HEK293T (cell line): Measurements from ENCODE around the gene PTPN3.

ENCODE experiments used
- ARNT ChIP-seq: fragments of 450-650 bp; IDR thresholded peaks from 2 replicates; pipeline ENCODE4 v1.6.1; 2017; ENCODE audit warnings: mild to moderate bottlenecking
- BHLHE40 ChIP-seq: fragments of 450-650 bp; IDR thresholded peaks from 2 replicates; pipeline ENCODE4 v1.6.1; 2016; ENCODE audit warnings: mild to moderate bottlenecking, moderate library complexity, borderline replicate concordance
- ELF4 ChIP-seq: fragments of 450-650 bp; IDR thresholded peaks from 2 replicates; pipeline ENCODE4 v1.6.1; 2017; ENCODE audit warnings: antibody characterized with exemption
- FOXA1 ChIP-seq: fragments of 450-650 bp; IDR thresholded peaks from 2 replicates; pipeline ENCODE4 v1.6.1; 2016; ENCODE audit warnings: mild to moderate bottlenecking
- FOXK2 ChIP-seq: fragments of 450-650 bp; IDR thresholded peaks from 2 replicates; pipeline ENCODE4 v1.6.1; 2016; ENCODE audit warnings: mild to moderate bottlenecking
- FOXM1 ChIP-seq: fragments of 450-650 bp; IDR thresholded peaks from 2 replicates; pipeline ENCODE4 v1.6.1; 2017; ENCODE audit warnings: mild to moderate bottlenecking, borderline replicate concordance
- HDGF ChIP-seq: fragments of 450-650 bp; IDR thresholded peaks from 2 replicates; pipeline ENCODE4 v1.6.1; 2017; ENCODE audit warnings: antibody characterized with exemption, borderline replicate concordance
- NFRKB ChIP-seq: fragments of 450-650 bp; IDR thresholded peaks from 2 replicates; pipeline ENCODE4 v1.6.1; 2016; ENCODE audit warnings: mild to moderate bottlenecking, moderate library complexity
- SP1 ChIP-seq: fragments of 450-650 bp; IDR thresholded peaks from 2 replicates; pipeline ENCODE4 v1.6.1; 2017
- SUZ12 ChIP-seq: fragments of 450-650 bp; IDR thresholded peaks from 2 replicates; pipeline ENCODE4 v1.6.1; 2016; ENCODE audit warnings: mild to moderate bottlenecking
- TF ChIP-seq, protein P1 (sequence below): fragments of 450-650 bp; IDR thresholded peaks from 2 replicates; pipeline ENCODE4 v1.6.1; 2016

DNA sequence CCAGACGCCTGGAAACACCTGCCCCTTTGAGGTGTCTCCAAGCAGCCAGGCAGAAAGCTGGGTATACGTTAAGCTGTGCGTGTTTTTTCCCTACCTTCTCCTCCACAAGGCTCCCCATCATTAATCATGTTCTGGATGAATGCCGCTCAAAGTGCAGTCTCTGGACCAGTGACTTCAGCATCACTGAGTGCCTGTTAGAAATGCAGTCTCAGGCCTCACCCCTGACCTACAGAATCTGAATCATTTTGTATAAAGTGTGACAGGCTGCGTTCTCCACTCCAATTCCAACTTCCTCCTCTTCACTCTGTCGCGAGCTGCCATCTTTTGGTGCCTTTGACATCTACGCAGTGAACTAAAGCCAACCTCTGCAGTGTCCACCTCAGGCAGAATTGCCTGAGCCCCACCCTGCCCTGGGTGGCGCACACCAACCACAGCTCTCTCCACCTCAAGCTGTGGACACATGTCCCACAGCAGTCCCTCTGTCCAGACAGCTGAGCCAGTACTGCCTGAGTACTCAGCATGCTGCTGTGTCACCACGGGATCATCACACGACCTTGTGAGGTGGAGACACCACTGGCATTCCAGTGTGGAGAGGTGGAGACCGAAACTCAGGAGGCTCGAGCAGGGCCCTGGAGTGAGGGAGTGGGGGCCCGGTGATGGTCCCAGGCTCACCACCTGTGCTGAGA, 14.2 kb downstream of the PTPN3 start:
- no peak for TF ChIP-seq FOXM1
- TF ChIP-seq BHLHE40, result no peak
- no peak for TF ChIP-seq NFRKB
- no peak for TF ChIP-seq FOXA1
- no peak for TF ChIP-seq SUZ12
- no peak for TF ChIP-seq ARNT
- no peak for TF ChIP-seq FOXK2
- no peak for TF ChIP-seq ELF4
- no peak for TF ChIP-seq HDGF
- no peak for TF ChIP-seq SP1
- TF ChIP-seq, protein P1, sequence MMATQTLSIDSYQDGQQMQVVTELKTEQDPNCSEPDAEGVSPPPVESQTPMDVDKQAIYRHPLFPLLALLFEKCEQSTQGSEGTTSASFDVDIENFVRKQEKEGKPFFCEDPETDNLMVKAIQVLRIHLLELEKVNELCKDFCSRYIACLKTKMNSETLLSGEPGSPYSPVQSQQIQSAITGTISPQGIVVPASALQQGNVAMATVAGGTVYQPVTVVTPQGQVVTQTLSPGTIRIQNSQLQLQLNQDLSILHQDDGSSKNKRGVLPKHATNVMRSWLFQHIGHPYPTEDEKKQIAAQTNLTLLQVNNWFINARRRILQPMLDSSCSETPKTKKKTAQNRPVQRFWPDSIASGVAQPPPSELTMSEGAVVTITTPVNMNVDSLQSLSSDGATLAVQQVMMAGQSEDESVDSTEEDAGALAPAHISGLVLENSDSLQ, result no peak
